Loucy (cell line): ENCODE results near the gene ACCSL.

ENCODE experiments used
- H2AFZ ChIP-seq: fragments of 200-600 bp; sonication (generic); 2 replicates; pipeline ENCODE4 v1.6.0; 2016; ENCODE audit warnings: antibody characterized with exemption, mild to moderate bottlenecking, low read length, moderate library complexity
- H3F3A ChIP-seq: fragments of 200-600 bp; 2 replicates; pipeline ENCODE4 v1.6.0; 2016; ENCODE audit warnings: antibody characterized with exemption, low read depth, mild to moderate bottlenecking
- H3K27me3 ChIP-seq: fragments of 200-600 bp; sonication (generic); 2 replicates; pipeline ENCODE4 v1.6.1; 2014; ENCODE audit warnings: low read length, mild to moderate bottlenecking; ENCODE audit not compliant: insufficient read depth, poor library complexity, severe bottlenecking
- H3K36me3 ChIP-seq: fragments of 200-600 bp; sonication (generic); 2 replicates; pipeline ENCODE4 v1.6.1; 2016; ENCODE audit warnings: low read length; ENCODE audit not compliant: insufficient read depth
- H3K4me1 ChIP-seq: fragments of 200-600 bp; sonication (generic); 2 replicates; pipeline ENCODE4 v1.5.1; 2014; ENCODE audit warnings: low read length, mild to moderate bottlenecking; ENCODE audit not compliant: insufficient read depth, poor library complexity, severe bottlenecking
- H3K4me2 ChIP-seq: fragments of 200-600 bp; sonication (generic); 2 replicates; pipeline ENCODE4 v1.6.0; 2014; ENCODE audit warnings: antibody characterized with exemption, low read length, low read depth, mild to moderate bottlenecking; ENCODE audit not compliant: poor library complexity, severe bottlenecking
- H3K4me3 ChIP-seq: fragments of 200-600 bp; sonication (generic); 2 replicates; pipeline ENCODE4 v1.5.1; 2014; ENCODE audit warnings: low read length, mild to moderate bottlenecking, mixed read lengths; ENCODE audit not compliant: poor library complexity, severe bottlenecking
- H3K79me2 ChIP-seq: fragments of 200-600 bp; sonication (generic); 2 replicates; pipeline ENCODE4 v1.6.1; 2014; ENCODE audit warnings: low read length; ENCODE audit not compliant: insufficient read depth
- H3K9ac ChIP-seq: fragments of 200-600 bp; sonication (generic); 2 replicates; pipeline ENCODE4 v1.6.0; 2014; ENCODE audit warnings: mild to moderate bottlenecking, low read depth, low read length, moderate library complexity; ENCODE audit not compliant: poor library complexity, severe bottlenecking
- H3K9me2 ChIP-seq: fragments of 200-600 bp; sonication (generic); replicated peaks from 2 replicates; pipeline ENCODE4 v1.6.1; 2016; ENCODE audit warnings: low read depth, low read length, mixed read lengths
- H3K9me3 ChIP-seq: fragments of 200-600 bp; sonication (generic); 2 replicates; pipeline ENCODE4 v1.6.1; 2014; ENCODE audit warnings: mild to moderate bottlenecking, antibody characterized with exemption, low read length, low read depth; ENCODE audit not compliant: insufficient read depth
- H4K20me1 ChIP-seq: fragments of 200-600 bp; sonication (generic); 2 replicates; pipeline ENCODE4 v1.6.0; 2014; ENCODE audit warnings: antibody characterized with exemption, low read length, mild to moderate bottlenecking; ENCODE audit not compliant: insufficient read depth, poor library complexity, severe bottlenecking
- EZH2phosphoT487 ChIP-seq: fragments of 200-600 bp; IDR thresholded peaks from 2 replicates; pipeline ENCODE4 v1.6.1; 2018; ENCODE audit warnings: antibody characterized with exemption, mild to moderate bottlenecking, moderate library complexity, borderline replicate concordance
- TF ChIP-seq, protein P1 (sequence below): fragments of 200-600 bp; sonication (generic); conservative IDR thresholded peaks from 2 replicates; pipeline ENCODE4 v1.5.1; 2014; ENCODE audit warnings: mild to moderate bottlenecking, antibody characterized with exemption, low read length

Gene ACCSL

DNA sequence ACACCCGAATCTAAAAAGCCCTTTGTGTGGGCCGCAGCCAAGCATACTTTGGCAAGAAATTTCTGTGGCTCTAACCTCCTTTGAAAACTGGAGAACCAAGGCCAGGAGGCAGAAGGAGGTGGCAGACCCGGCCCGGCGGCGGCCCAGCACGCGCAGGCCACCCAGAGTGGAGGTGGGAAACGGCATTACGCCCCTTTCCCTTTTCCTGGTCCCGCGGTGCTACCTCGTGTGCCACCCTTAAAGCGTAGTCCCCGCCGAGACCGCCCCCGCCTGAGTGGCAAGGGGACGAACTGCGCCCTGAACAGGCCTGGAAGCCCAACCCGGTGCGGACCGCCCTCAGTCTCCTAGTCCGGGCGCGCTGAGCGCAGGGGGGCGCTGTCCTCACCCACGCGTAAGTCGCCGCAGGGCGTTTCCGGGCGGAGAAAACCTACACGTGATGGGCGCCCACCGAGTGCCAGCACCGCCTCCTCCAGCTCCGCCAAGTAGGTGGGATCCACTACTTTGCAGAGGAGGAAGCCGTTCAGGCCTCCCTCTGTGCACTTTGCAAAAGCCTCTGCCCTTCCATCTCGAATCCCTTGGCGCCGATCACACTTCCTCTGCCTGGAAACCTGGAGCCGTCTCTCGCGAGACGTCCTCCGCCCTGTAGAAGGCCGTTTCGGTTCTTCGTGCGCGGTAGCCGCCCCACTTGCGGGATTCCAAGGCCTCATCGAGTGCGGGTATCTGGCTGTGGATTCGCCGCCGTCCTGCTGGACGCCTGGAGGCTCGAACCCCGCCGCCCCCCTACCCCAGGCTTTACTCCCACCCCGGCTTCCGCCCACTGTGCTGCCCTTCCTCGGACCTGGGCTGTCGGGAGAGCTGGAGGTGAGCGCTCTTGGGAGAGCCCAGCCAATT is 18.3 kb downstream of the ACCSL start, which contains the start of gene ACCS:
TSS of gene ACCS (plus strand) at position 430 of the 891 bp plus-strand sequence. CDS start 1,358 bp downstream, outside the sequence.
- H3K9ac ChIP-seq, result peak within 1 kb of the TSS; percentile 94
- peak within 1 kb of the TSS; percentile 80 for H3K4me3 ChIP-seq

DNA sequence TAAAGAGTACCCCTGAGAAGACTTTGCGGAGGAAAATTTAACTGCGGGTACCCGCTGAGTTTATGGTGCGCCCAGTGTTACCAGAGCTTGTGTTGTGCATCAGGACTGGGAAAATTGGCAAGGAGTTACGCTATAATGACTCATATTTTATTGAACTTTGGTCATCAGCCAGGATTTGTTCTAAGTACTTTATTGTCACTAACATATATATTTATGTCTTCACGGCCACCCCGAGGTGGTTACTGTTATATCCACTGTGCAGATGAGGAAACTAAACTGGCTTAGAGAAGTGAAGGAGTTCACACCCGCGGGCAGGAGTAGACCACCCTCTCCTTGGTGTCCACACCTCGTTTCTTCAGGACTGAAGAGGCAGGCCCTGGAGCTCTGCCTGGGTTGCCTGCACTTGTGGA is 19.0 kb downstream of the ACCSL start:
- Histone ChIP-seq H3K9me2 (no peaks in the 10 kb centered on the region), H3K79me2 (peaks cover 33% of the 10 kb centered on the region), H3K27me3 (no peaks in the 10 kb centered on the region), H3K36me3 (no peaks in the 10 kb centered on the region), H3K9me3 (no peaks in the 10 kb centered on the region), H3K4me2 (peak overlapping the region; percentile 82), H2AFZ (peak overlapping the region; percentile 82), H3F3A (0 out of 2 replicates have a peak, but pooled peaks cover 3% of the 10 kb centered on the region), H4K20me1 (no peaks in the 10 kb centered on the region), H3K4me1 (peaks cover 24% of the 10 kb centered on the region), H3K4me3 (peak overlapping the region; percentile 80), H3K9ac (peak overlapping the region; percentile 94)
- no peak for TF ChIP-seq EZH2phosphoT487
- TF ChIP-seq, protein P1, sequence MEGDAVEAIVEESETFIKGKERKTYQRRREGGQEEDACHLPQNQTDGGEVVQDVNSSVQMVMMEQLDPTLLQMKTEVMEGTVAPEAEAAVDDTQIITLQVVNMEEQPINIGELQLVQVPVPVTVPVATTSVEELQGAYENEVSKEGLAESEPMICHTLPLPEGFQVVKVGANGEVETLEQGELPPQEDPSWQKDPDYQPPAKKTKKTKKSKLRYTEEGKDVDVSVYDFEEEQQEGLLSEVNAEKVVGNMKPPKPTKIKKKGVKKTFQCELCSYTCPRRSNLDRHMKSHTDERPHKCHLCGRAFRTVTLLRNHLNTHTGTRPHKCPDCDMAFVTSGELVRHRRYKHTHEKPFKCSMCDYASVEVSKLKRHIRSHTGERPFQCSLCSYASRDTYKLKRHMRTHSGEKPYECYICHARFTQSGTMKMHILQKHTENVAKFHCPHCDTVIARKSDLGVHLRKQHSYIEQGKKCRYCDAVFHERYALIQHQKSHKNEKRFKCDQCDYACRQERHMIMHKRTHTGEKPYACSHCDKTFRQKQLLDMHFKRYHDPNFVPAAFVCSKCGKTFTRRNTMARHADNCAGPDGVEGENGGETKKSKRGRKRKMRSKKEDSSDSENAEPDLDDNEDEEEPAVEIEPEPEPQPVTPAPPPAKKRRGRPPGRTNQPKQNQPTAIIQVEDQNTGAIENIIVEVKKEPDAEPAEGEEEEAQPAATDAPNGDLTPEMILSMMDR, result no peak

More for the DNA sequence above, 18.3 kb downstream of the ACCSL start, which contains the start of gene ACCS:
- Histone ChIP-seq H3F3A (no peaks in the 10 kb centered on the region), H3K9me2 (no peaks in the 10 kb centered on the region), H2AFZ (peak within 1 kb of the TSS; percentile 82), H3K79me2 (peaks cover 33% of the 10 kb centered on the region), H3K27me3 (no peaks in the 10 kb centered on the region), H3K4me2 (peak within 1 kb of the TSS; percentile 82), H3K36me3 (no peaks in the 10 kb centered on the region), H4K20me1 (no peaks in the 10 kb centered on the region), H3K4me1 (peaks cover 18% of the 10 kb centered on the region), H3K9me3 (no peaks in the 10 kb centered on the region)
- no peak for TF ChIP-seq EZH2phosphoT487
- TF ChIP-seq, protein P1, result peak; percentile 54

DNA sequence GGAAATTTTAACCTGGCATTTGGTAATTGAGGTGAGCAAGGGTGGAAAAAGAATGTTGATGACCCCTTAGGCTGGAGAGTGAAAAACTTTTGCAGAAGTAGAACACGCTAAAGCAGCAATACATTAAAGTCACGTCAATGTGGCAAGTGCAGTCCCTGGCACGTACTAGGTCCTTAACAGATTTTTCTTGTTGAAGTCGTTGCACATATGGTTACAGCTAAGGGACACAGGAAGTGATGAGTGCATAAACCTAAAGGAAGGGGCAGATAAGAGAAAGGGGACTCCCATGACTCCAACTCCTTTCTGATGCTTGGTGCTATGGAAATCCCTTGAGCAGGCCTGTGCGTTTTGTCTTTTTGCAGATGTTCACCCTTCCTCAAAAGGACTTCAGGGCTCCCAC is 19.5 kb downstream of the ACCSL start:
- Histone ChIP-seq H3K79me2 (peaks cover 33% of the 10 kb centered on the region), H4K20me1 (no peaks in the 10 kb centered on the region), H3K36me3 (no peaks in the 10 kb centered on the region), H3K27me3 (no peaks in the 10 kb centered on the region), H3K4me3 (peak overlapping the region; percentile 80), H3K4me1 (peaks cover 24% of the 10 kb centered on the region), H3K9me2 (no peaks in the 10 kb centered on the region), H3K9me3 (no peaks in the 10 kb centered on the region), H3F3A (0 out of 2 replicates have a peak, but pooled peaks cover 3% of the 10 kb centered on the region), H3K9ac (peak overlapping the region; percentile 94), H2AFZ (no peak overlapping the region), H3K4me2 (peak overlapping the region; percentile 82)
- TF ChIP-seq EZH2phosphoT487, result no peak
- TF ChIP-seq, protein P1, result no peak
